ENCODE data around the gene GLRA1. TPM values are rescaled to one million over a fixed set of nuclear protein-coding genes. Genes with fewer than 3 reads are reported as not detected.

Gene GLRA1
- total RNA-seq, 1 donor from 2014 or later = not detected

GRCh38 chr5:151805414-151806223, 119.0 kb downstream of the GLRA1 start:
- peaks cover 1% of the 10 kb centered on the region for H3K36me3 ChIP-seq (ENCODE audit: control insufficient read depth, insufficient read depth, low read length)
- no peaks in the 10 kb centered on the region for H3K27me3 ChIP-seq (ENCODE audit: control insufficient read depth, insufficient read depth, low read length)
- no peak overlapping the region for H3K4me3 ChIP-seq (ENCODE audit: low read depth, low read length)
- TF ChIP-seq CTCF (IDR thresholded peaks at IDR 0.05; ENCODE audit: insufficient read depth, low read length, poor library complexity, severe bottlenecking) = no peak
- DNase-seq (ENCODE audit: low read depth) = no peak

- Histone ChIP-seq H3K27me3 (ENCODE audit: control insufficient read depth, insufficient read depth, low read length) (no peaks in the 10 kb centered on the region), H3K36me3 (ENCODE audit: control insufficient read depth, insufficient read depth, low read length) (peaks cover 1% of the 10 kb centered on the region), H3K4me3 (ENCODE audit: low read depth, low read length) (no peak overlapping the region)
- no peak for DNase-seq (ENCODE audit: low read depth)
- no peak for TF ChIP-seq CTCF (IDR thresholded peaks at IDR 0.05; ENCODE audit: insufficient read depth, low read length, poor library complexity, severe bottlenecking)
Measured at GRCh38 chr5:151800532-151800931, 124.1 kb downstream of the GLRA1 start.

- Histone ChIP-seq H3K36me3 (ENCODE audit: control insufficient read depth, insufficient read depth, low read length) (peaks cover 1% of the 10 kb centered on the region), H3K27me3 (ENCODE audit: control insufficient read depth, insufficient read depth, low read length) (no peaks in the 10 kb centered on the region), H3K4me3 (ENCODE audit: low read depth, low read length) (no peak overlapping the region)
- TF ChIP-seq CTCF (IDR thresholded peaks at IDR 0.05; ENCODE audit: insufficient read depth, low read length, poor library complexity, severe bottlenecking) = no peak
- DNase-seq (ENCODE audit: low read depth) = no peak
Measured at GRCh38 chr5:151799407-151799806, 125.2 kb downstream of the GLRA1 start.

GRCh38 chr5:151798674-151799073, 126.0 kb downstream of the GLRA1 start:
- no peak for DNase-seq (ENCODE audit: low read depth)
- no peak overlapping the region for H3K4me3 ChIP-seq (ENCODE audit: low read depth, low read length)
- H3K36me3 ChIP-seq (ENCODE audit: control insufficient read depth, insufficient read depth, low read length) = peaks cover 1% of the 10 kb centered on the region
- no peaks in the 10 kb centered on the region for H3K27me3 ChIP-seq (ENCODE audit: control insufficient read depth, insufficient read depth, low read length)
- no peak for TF ChIP-seq CTCF (IDR thresholded peaks at IDR 0.05; ENCODE audit: insufficient read depth, low read length, poor library complexity, severe bottlenecking)

GRCh38 chr5:151795426-151795825, 129.2 kb downstream of the GLRA1 start:
- TF ChIP-seq CTCF (IDR thresholded peaks at IDR 0.05; ENCODE audit: insufficient read depth, low read length, poor library complexity, severe bottlenecking) = no peak
- Histone ChIP-seq H3K4me3 (ENCODE audit: low read depth, low read length) (no peak overlapping the region), H3K36me3 (ENCODE audit: control insufficient read depth, insufficient read depth, low read length) (peaks cover 4% of the 10 kb centered on the region), H3K27me3 (ENCODE audit: control insufficient read depth, insufficient read depth, low read length) (no peaks in the 10 kb centered on the region)
- DNase-seq (ENCODE audit: low read depth) = no peak

GRCh38 chr5:151793358-151793757, 131.3 kb downstream of the GLRA1 start:
- Histone ChIP-seq H3K4me3 (ENCODE audit: low read depth, low read length) (no peak overlapping the region), H3K36me3 (ENCODE audit: control insufficient read depth, insufficient read depth, low read length) (peaks cover 4% of the 10 kb centered on the region)
- TF ChIP-seq CTCF (IDR thresholded peaks at IDR 0.05; ENCODE audit: insufficient read depth, low read length, poor library complexity, severe bottlenecking) = no peak

More at GRCh38 chr5:151793358-151793757, 131.3 kb downstream of the GLRA1 start:
- DNase-seq (ENCODE audit: low read depth) = no peak
- H3K27me3 ChIP-seq (ENCODE audit: control insufficient read depth, insufficient read depth, low read length) = no peaks in the 10 kb centered on the region
